Measurements from ENCODE around the gene NTNG1.

The NTNG1 gene

GRCh38 chr1:107422901-107423300 lies 282.1 kb downstream of the NTNG1 start:
- no peak overlapping the region for H3K4me3 ChIP-seq (ENCODE audit: low read length)
- no peak for DNase-seq (ENCODE audit: low read depth, low spot score)

- peak; percentile 26 for DNase-seq (ENCODE audit: low read depth, low spot score)
These were observed 289.8 kb downstream of the NTNG1 start for GRCh38 chr1:107430540-107431228.

GRCh38 chr1:107432108-107432507 lies 291.3 kb downstream of the NTNG1 start:
- no peak for DNase-seq (ENCODE audit: low read depth, low spot score)

More at GRCh38 chr1:107430540-107431228, 289.8 kb downstream of the NTNG1 start:
- H3K4me3 ChIP-seq (ENCODE audit: low read length) = no peak overlapping the region

GRCh38 chr1:107433068-107433467 lies 292.2 kb downstream of the NTNG1 start:
- H3K4me3 ChIP-seq (ENCODE audit: low read length) = no peak overlapping the region
- no peak for DNase-seq (ENCODE audit: low read depth, low spot score)

More at GRCh38 chr1:107432108-107432507, 291.3 kb downstream of the NTNG1 start:
- H3K4me3 ChIP-seq (ENCODE audit: low read length) = no peak overlapping the region

GRCh38 chr1:107433635-107434360 lies 293.0 kb downstream of the NTNG1 start:
- H3K4me3 ChIP-seq (ENCODE audit: low read length) = no peak overlapping the region
- DNase-seq (ENCODE audit: low read depth, low spot score) = no peak

- H3K4me3 ChIP-seq (ENCODE audit: low read length) = no peak overlapping the region
These were observed 293.5 kb downstream of the NTNG1 start for GRCh38 chr1:107434361-107434693.

GRCh38 chr1:107436552-107437241 lies 295.9 kb downstream of the NTNG1 start:
- no peak for DNase-seq (ENCODE audit: low read depth, low spot score)
- H3K4me3 ChIP-seq (ENCODE audit: low read length) = no peak overlapping the region

More at GRCh38 chr1:107434361-107434693, 293.5 kb downstream of the NTNG1 start:
- DNase-seq (ENCODE audit: low read depth, low spot score) = no peak

- H3K4me3 ChIP-seq (ENCODE audit: low read length) = no peak overlapping the region
- DNase-seq (ENCODE audit: low read depth, low spot score) = no peak
These were observed 298.7 kb downstream of the NTNG1 start for GRCh38 chr1:107439567-107439966.

- peak; percentile 12 for DNase-seq (ENCODE audit: low read depth, low spot score)
- no peak overlapping the region for H3K4me3 ChIP-seq (ENCODE audit: low read length)
These were observed 301.7 kb downstream of the NTNG1 start for GRCh38 chr1:107442551-107442950.

- no peak for DNase-seq (ENCODE audit: low read depth, low spot score)
- H3K4me3 ChIP-seq (ENCODE audit: low read length) = no peak overlapping the region
These were observed 302.2 kb downstream of the NTNG1 start for GRCh38 chr1:107443027-107443426.

GRCh38 chr1:107443860-107444259 lies 303.0 kb downstream of the NTNG1 start:
- no peak for DNase-seq (ENCODE audit: low read depth, low spot score)
- H3K4me3 ChIP-seq (ENCODE audit: low read length) = no peak overlapping the region

- DNase-seq (ENCODE audit: low read depth, low spot score) = no peak
- H3K4me3 ChIP-seq (ENCODE audit: low read length) = no peak overlapping the region
These were observed 303.5 kb downstream of the NTNG1 start for GRCh38 chr1:107444302-107444701.

GRCh38 chr1:107449326-107449725 lies 308.5 kb downstream of the NTNG1 start:
- DNase-seq (ENCODE audit: low read depth, low spot score) = no peak
- no peak overlapping the region for H3K4me3 ChIP-seq (ENCODE audit: low read length)

- H3K4me3 ChIP-seq (ENCODE audit: low read length) = no peak overlapping the region
- DNase-seq (ENCODE audit: low read depth, low spot score) = no peak
These were observed 310.2 kb downstream of the NTNG1 start for GRCh38 chr1:107450899-107451664.

GRCh38 chr1:107451715-107452114 lies 310.9 kb downstream of the NTNG1 start:
- DNase-seq (ENCODE audit: low read depth, low spot score) = no peak
- H3K4me3 ChIP-seq (ENCODE audit: low read length) = no peak overlapping the region

GRCh38 chr1:107454791-107455190 lies 314.0 kb downstream of the NTNG1 start:
- DNase-seq (ENCODE audit: low read depth, low spot score) = no peak
- H3K4me3 ChIP-seq (ENCODE audit: low read length) = no peak overlapping the region

- H3K4me3 ChIP-seq (ENCODE audit: low read length) = no peak overlapping the region
- DNase-seq (ENCODE audit: low read depth, low spot score) = no peak
These were observed 317.1 kb downstream of the NTNG1 start for GRCh38 chr1:107457989-107458388.

GRCh38 chr1:107459204-107459904 lies 318.5 kb downstream of the NTNG1 start:
- no peak overlapping the region for H3K4me3 ChIP-seq (ENCODE audit: low read length)
- DNase-seq (ENCODE audit: low read depth, low spot score) = no peak

GRCh38 chr1:107460035-107460434 lies 319.2 kb downstream of the NTNG1 start:
- no peak for DNase-seq (ENCODE audit: low read depth, low spot score)
- H3K4me3 ChIP-seq (ENCODE audit: low read length) = no peak overlapping the region
